Ishikawa (cell line): ENCODE data around the gene MUC5B.

Source experiments
- CEBPB ChIP-seq: IDR thresholded peaks from 2 replicates; pipeline ENCODE4 v1.6.1; 2012
- CREB1 ChIP-seq: IDR thresholded peaks from 2 replicates; pipeline ENCODE4 v1.6.1; 2012; ENCODE audit warnings: low read depth
- EGR1 ChIP-seq: IDR thresholded peaks from 2 replicates; pipeline ENCODE4 v1.6.1; 2012
- EP300 ChIP-seq: IDR thresholded peaks from 2 replicates; pipeline ENCODE4 v1.6.1; 2012; ENCODE audit warnings: borderline replicate concordance
- FOXM1 ChIP-seq: IDR thresholded peaks from 2 replicates; pipeline ENCODE4 v1.6.1; 2012; ENCODE audit warnings: low read depth, borderline replicate concordance
- NFIC ChIP-seq: IDR thresholded peaks from 2 replicates; pipeline ENCODE4 v1.6.1; 2012
- RAD21 ChIP-seq: IDR thresholded peaks from 2 replicates; pipeline ENCODE4 v1.6.1; 2012; ENCODE audit warnings: low read depth
- TAF1 ChIP-seq: IDR thresholded peaks from 2 replicates; pipeline ENCODE4 v1.6.1; 2012; ENCODE audit warnings: low read depth, mild to moderate bottlenecking
- TCF12 ChIP-seq: IDR thresholded peaks from 2 replicates; pipeline ENCODE4 v1.6.1; 2012; ENCODE audit warnings: low read depth
- TEAD4 ChIP-seq: IDR thresholded peaks from 2 replicates; pipeline ENCODE4 v1.6.1; 2012
- YY1 ChIP-seq: IDR thresholded peaks from 2 replicates; pipeline ENCODE4 v1.6.1; 2012; ENCODE audit warnings: low read depth
- ZBTB7A ChIP-seq: IDR thresholded peaks from 2 replicates; pipeline ENCODE4 v1.6.1; 2012; ENCODE audit warnings: low read depth
- TF ChIP-seq, protein P1 (sequence below): IDR thresholded peaks from 2 replicates; pipeline ENCODE4 v1.6.1; 2012; ENCODE audit warnings: low read depth, mild to moderate bottlenecking
- TF ChIP-seq, protein P2 (sequence below): IDR thresholded peaks from 2 replicates; pipeline ENCODE4 v1.6.1; 2012
- TF ChIP-seq, protein P3 (sequence below): IDR thresholded peaks from 2 replicates; pipeline ENCODE4 v1.6.1; 2012

The MUC5B gene

DNA sequence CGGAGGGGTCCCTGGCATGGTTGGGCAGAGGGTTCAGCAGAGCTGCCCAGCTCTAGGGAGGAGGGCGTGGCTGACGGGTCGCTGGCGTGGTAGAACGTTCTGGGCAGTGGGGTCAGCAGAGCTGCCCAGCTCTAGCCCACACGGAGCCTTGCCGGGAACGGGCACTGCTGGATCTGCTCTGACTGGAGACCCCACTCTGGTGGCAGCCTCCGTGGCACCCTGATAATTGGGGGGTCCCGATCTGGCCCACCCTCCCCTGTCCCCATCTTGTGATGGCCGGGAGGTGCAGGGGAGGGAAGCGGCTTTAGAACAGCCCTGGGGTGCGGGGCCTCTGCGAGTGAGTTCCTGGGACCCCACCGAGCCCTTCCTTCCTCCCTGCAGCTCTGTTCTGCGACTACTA, 43.2 kb upstream of the MUC5B start:
- TF ChIP-seq EGR1 (no peak), TEAD4 (no peak), CEBPB (no peak), CREB1 (no peak), EP300 (no peak), RAD21 (no peak), NFIC (no peak)
- TF ChIP-seq, protein P1, sequence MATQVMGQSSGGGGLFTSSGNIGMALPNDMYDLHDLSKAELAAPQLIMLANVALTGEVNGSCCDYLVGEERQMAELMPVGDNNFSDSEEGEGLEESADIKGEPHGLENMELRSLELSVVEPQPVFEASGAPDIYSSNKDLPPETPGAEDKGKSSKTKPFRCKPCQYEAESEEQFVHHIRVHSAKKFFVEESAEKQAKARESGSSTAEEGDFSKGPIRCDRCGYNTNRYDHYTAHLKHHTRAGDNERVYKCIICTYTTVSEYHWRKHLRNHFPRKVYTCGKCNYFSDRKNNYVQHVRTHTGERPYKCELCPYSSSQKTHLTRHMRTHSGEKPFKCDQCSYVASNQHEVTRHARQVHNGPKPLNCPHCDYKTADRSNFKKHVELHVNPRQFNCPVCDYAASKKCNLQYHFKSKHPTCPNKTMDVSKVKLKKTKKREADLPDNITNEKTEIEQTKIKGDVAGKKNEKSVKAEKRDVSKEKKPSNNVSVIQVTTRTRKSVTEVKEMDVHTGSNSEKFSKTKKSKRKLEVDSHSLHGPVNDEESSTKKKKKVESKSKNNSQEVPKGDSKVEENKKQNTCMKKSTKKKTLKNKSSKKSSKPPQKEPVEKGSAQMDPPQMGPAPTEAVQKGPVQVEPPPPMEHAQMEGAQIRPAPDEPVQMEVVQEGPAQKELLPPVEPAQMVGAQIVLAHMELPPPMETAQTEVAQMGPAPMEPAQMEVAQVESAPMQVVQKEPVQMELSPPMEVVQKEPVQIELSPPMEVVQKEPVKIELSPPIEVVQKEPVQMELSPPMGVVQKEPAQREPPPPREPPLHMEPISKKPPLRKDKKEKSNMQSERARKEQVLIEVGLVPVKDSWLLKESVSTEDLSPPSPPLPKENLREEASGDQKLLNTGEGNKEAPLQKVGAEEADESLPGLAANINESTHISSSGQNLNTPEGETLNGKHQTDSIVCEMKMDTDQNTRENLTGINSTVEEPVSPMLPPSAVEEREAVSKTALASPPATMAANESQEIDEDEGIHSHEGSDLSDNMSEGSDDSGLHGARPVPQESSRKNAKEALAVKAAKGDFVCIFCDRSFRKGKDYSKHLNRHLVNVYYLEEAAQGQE: no peak
- TF ChIP-seq, protein P2, sequence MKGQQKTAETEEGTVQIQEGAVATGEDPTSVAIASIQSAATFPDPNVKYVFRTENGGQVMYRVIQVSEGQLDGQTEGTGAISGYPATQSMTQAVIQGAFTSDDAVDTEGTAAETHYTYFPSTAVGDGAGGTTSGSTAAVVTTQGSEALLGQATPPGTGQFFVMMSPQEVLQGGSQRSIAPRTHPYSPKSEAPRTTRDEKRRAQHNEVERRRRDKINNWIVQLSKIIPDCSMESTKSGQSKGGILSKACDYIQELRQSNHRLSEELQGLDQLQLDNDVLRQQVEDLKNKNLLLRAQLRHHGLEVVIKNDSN: no peak

DNA sequence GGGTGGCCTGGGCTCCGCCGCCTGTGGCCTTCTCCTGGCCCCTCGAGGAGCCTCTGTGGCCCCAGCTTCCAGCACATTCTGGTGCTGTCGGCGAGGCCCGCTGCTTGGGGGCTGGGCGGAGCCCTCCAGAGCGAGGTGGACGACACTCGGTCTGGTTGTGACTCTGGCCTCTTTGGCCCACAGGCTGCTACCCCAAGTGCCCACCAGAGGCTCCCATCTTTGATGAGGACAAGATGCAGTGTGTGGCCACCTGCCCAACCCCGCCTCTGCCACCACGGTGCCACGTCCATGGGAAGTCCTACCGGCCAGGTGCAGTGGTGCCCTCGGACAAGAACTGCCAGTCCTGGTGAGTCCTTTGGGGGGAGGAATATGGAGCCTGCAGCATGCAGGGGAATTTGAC, 42.7 kb upstream of the MUC5B start:
- TF ChIP-seq YY1 (no peak), RAD21 (no peak), TCF12 (no peak), NFIC (no peak), TEAD4 (no peak), ZBTB7A (no peak), CEBPB (no peak), EGR1 (no peak)
- TF ChIP-seq, protein P3, sequence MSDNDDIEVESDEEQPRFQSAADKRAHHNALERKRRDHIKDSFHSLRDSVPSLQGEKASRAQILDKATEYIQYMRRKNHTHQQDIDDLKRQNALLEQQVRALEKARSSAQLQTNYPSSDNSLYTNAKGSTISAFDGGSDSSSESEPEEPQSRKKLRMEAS: no peak
- TF ChIP-seq, protein P1: no peak

DNA sequence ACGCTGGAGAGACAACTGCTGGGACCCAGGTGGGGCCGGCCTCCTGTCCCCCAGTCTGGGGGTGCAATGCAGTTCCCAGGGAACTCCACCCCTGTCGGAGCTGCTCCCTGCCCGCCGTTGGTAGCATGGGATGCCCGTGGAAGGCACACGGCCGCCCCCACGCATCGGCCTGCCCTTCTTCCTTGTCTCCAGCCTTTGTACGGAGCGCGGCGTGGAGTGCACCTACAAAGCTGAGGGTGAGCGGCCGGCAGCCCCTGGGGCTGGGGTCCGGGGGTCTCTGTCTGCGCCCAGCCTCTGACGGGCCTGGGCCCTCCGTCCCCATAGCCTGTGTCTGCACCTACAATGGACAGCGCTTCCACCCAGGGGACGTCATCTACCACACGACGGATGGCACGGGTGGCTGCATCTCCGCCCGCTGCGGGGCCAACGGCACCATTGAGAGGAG, 41.9 kb upstream of the MUC5B start:
- TF ChIP-seq, protein P2: no peak
- TF ChIP-seq TAF1 (no peak), RAD21 (no peak), TCF12 (no peak), CREB1 (no peak), FOXM1 (no peak), EP300 (no peak), EGR1 (no peak), YY1 (no peak), NFIC (no peak), CEBPB (no peak), TEAD4 (no peak), ZBTB7A (no peak)
- TF ChIP-seq, protein P1: no peak
- TF ChIP-seq, protein P3: no peak

DNA sequence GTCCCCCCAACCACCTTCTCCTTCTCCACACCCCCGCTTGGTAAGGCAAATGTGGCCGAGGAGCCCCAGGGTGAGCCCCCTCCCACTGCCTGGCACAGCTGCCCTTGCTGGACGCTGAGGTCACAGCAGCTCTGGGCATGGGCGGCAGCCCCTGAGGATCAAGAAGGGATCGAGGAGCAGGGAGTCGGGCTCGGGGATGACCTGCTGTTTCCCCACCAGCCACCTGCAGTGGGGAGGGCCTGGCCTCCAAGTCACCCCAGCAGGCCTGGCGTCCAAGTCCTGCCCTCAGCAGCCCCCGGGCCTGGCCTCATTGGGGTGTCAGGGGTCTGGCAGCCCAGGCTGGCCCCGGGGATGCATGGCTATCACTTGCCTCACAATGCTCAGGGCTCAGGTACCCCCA, 41.4 kb upstream of the MUC5B start:
- no peak for TF ChIP-seq ZBTB7A
- TF ChIP-seq EP300: no peak
- no peak for TF ChIP-seq YY1
- no peak for TF ChIP-seq TAF1
- no peak for TF ChIP-seq TCF12
- TF ChIP-seq, protein P2: no peak
- no peak for TF ChIP-seq FOXM1
- no peak for TF ChIP-seq CEBPB
- TF ChIP-seq EGR1: no peak
